ENCODE results near the gene SDK1.

SDK1 gene

DNA sequence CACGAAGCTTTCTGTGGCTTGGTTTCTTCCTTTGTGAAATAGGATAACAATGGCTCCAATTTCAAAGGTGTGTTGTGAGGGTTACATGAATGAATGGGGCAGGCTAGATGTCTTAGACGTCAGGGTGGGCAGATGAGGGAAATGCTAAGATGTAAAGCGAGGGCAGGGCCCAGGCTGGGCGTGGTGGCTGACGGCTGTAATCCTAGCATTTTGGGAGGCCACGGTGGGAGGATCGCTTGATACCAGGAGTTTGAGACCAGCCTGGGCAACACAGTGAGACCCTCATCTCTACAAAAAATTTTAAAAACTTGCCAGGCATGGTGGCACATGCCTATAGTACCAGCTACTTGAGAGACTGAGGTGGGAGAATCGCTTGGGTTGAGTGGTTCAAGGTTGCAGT, 773.4 kb downstream of the SDK1 start:
- no peak for DNase-seq (ENCODE audit: low read depth)
- TF ChIP-seq CTCF (IDR thresholded peaks at IDR 0.05; ENCODE audit: low read depth, low read length, missing control alignments), result no peak

DNA sequence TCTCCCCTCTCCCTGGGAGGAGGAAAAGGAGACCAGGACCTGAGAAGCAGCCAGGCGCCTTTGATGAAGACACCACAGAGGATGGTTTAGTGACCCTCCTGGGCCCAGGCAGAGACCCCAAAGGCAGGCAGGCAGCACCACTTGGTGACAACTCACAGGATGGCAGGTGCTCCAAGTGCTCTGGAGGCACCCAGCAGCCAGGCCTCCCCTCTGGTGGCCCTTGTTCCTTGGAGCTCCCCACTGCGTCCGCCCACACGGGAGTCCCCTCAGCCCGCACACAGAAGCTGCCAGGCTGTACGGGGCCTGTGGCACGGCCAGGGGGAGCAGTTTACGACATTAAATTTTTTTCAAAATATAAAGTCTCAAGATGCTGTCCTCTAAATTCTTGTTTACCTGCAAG, 773.9 kb downstream of the SDK1 start:
- no peak for DNase-seq (ENCODE audit: low read depth)
- H3K4me3 ChIP-seq (ENCODE audit: low read depth, low read length), result no peak overlapping the region
- no peak for TF ChIP-seq CTCF (IDR thresholded peaks at IDR 0.05; ENCODE audit: low read depth, low read length, missing control alignments)

More for the DNA sequence above, 773.4 kb downstream of the SDK1 start:
- no peak overlapping the region for H3K4me3 ChIP-seq (ENCODE audit: low read depth, low read length)

DNA sequence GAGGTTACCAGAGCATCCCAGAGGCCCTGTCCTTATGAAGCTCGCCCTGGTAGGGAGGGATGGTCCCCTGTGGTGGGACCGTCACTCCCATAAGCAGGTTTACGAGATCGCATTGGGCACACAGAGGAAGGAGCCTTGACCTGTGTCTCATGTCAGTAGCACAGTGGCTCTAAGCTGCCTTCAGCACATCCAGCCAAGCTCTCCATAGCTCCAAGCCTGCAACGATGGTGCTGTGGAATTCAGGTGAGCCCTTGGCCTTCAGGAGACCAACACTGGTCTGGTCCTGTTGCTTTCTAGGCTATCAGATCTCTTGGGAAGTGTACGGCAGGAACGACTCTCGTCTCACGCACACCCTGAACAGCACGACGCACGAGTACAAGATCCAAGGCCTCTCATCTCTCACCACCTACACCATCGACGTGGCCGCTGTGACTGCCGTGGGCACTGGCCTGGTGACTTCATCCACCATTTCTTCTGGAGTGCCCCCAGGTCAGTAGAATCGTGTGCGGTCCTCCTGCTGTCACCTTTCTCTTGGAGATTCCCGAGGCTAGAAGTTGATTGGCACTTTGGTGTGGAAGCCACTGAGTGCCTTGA, 775.7 kb downstream of the SDK1 start:
- DNase-seq (ENCODE audit: low read depth), result no peak
- H3K4me3 ChIP-seq (ENCODE audit: low read depth, low read length), result no peak overlapping the region
- TF ChIP-seq CTCF (IDR thresholded peaks at IDR 0.05; ENCODE audit: low read depth, low read length, missing control alignments), result no peak

DNA sequence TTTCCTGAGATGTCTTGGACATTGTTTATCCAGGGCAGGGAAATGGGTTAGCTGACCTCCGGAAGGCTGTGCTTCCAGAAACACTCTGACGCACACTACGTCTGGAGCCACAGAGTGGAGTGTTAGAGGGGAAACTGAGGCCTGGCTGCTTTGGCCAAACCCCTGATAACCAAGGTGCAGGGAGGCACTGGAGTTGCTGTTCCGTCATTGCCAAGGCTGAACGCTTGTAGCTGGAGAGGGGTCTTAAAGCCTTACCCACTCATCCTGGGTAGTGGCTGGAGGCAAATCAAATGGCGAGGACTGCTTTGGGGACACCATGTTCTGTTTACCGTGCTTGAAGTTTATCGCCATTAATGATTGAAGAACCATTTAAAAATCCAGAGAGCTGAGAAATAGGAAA, 776.9 kb downstream of the SDK1 start:
- TF ChIP-seq CTCF (IDR thresholded peaks at IDR 0.05; ENCODE audit: low read depth, low read length, missing control alignments), result no peak
- no peak for DNase-seq (ENCODE audit: low read depth)
- no peak overlapping the region for H3K4me3 ChIP-seq (ENCODE audit: low read depth, low read length)

DNA sequence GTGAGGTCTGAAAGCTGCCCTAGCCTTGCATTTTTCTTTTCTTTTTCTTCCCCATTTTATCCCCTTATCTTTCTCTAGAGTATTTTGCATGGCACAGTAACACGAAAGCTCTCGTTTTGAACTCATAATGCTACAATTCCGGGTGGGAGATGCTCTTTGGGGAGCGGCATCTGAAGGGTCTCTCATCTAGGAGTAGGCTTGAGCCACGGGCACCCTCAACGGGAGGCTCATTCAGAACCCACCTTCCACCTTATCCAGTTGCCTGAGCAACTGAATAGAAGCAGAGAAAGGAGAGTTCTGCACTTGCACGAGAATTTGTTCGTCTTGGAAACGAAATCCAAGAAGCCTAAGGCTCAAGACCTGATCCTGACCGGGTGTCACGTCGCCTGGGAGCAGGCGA, 777.5 kb downstream of the SDK1 start:
- no peak overlapping the region for H3K4me3 ChIP-seq (ENCODE audit: low read depth, low read length)
- no peak for TF ChIP-seq CTCF (IDR thresholded peaks at IDR 0.05; ENCODE audit: low read depth, low read length, missing control alignments)
- no peak for DNase-seq (ENCODE audit: low read depth)

GRCh38 chr7:4079366-4079765, 778.3 kb downstream of the SDK1 start:
- no peak for TF ChIP-seq CTCF (IDR thresholded peaks at IDR 0.05; ENCODE audit: low read depth, low read length, missing control alignments)
- H3K4me3 ChIP-seq (ENCODE audit: low read depth, low read length), result no peak overlapping the region
- DNase-seq (ENCODE audit: low read depth), result no peak

GRCh38 chr7:4079956-4080355, 778.9 kb downstream of the SDK1 start:
- TF ChIP-seq CTCF (IDR thresholded peaks at IDR 0.05; ENCODE audit: low read depth, low read length, missing control alignments), result no peak
- no peak for DNase-seq (ENCODE audit: low read depth)
- H3K4me3 ChIP-seq (ENCODE audit: low read depth, low read length), result no peak overlapping the region
